ENCODE results near the gene MT3. TPM values are rescaled to one million over a fixed set of nuclear protein-coding genes. Genes with fewer than 3 reads are reported as not detected.

Gene MT3
- total and polyA plus RNA-seq, 2 of the 8 experiments (the other 6 are each of a cell fraction or from before 2014, with no cell fraction given) = 0.17 TPM; not detected in 1

GRCh38 chr16:56551796-56552738 is 37.3 kb upstream of the MT3 start (continued):
- TF ChIP-seq RAD21 (IDR thresholded peaks at IDR 0.05 in 1 of 2, conservative IDR thresholded peaks at IDR 0.05 in 1 of 2; ENCODE audit: low read depth in 2 of 2, low read length in 2 of 2) (no peak), EZH2 (IDR thresholded peaks at IDR 0.05; ENCODE audit: low read depth, low read length, severe bottlenecking) (no peak), SIX5 (IDR thresholded peaks at IDR 0.05; ENCODE audit: low read depth, low read length) (no peak), TAF1 (IDR thresholded peaks at IDR 0.05; ENCODE audit: low read depth, low read length) (no peak), ATF3 (IDR thresholded peaks at IDR 0.05; ENCODE audit: insufficient read depth, low read depth, low read length) (no peak), POU5F1 (IDR thresholded peaks at IDR 0.05; ENCODE audit: low read depth, low read length) (no peak), RNF2 (IDR thresholded peaks at IDR 0.05; ENCODE audit: borderline replicate concordance, low read depth, low read length, missing control alignments, poor library complexity, severe bottlenecking) (no peak), MAFK (IDR thresholded peaks at IDR 0.05; ENCODE audit: low read depth, low read length) (no peak)

All from H1 (cell line).